DMS 273 (cell line): ENCODE measurements around the gene ZNF536.
"Not testable (repeated sequence)": the region's sequence is repeated elsewhere in the genome, so short reads cannot be mapped to it uniquely, and the experiment has no call there.

Experiments used
- DNase-seq: peaks from one replicate; lab custom pipeline; 2025; ENCODE audit not compliant: unreplicated experiment; lab: John Stamatoyannopoulos, UW

Gene ZNF536

DNA sequence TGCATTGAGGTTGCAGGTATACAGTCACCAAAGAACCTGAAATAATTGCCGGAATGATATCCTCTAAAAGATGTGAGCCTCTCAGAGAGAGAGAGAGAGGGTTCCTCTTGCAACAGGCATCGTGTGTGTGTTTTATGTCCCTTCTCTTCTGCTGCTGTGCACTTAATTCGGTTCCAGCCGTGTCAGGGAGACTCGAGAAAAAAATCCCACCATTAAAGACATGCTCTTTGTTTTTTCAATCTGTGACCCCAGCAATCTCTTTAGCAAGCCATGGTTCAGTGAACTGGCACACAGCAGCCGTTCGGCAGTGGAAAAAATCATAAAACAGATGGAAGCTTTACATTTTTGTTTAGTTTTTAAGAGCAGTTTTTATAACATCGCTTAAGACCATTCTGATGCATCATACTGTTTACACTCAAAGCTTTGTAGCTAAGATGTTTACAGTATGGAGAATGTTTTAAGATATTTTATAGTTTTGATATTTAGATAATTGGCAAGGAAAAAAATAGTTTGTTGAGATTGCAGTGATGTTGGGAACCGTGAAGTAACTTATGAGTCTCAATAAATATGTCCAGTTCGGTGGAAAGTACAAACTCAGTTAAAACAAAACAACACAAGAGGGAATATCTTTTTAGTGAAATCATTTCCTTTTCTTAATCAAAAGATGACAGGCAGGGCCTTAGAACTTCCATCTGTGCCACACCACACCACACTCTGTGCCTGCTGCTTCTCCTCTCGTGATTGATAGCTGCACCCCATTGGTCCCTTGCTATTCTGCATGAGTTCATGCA, 31.2 kb upstream of the ZNF536 start:
- no peak for DNase-seq

DNA sequence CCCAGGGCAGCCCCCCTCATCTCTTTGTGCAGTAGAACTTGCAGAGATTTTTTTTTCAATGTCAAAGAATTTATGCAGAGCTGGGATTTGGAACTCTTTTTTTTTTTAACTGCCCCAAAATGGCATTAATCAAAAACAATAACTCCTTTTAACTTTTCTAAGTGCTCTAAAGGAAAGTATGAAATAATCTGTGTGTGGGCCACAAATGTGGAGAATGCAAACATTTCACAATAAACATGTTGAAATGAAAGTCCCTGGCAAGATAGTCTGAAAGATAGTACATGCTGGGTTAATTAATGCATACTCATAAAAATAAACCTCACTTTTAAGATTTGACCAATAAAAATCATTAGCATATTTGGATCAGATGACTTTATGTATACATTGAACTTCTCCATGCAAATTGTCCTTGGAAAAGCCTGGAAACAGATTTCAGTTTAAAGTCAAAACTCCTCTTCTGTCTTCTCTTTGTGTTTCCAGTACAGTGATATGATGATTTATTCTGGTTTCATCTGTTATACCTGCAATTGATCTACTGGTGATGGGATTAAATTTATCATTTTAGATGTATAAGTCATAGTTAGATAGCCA, 30.5 kb upstream of the ZNF536 start:
- DNase-seq, result no peak

DNA sequence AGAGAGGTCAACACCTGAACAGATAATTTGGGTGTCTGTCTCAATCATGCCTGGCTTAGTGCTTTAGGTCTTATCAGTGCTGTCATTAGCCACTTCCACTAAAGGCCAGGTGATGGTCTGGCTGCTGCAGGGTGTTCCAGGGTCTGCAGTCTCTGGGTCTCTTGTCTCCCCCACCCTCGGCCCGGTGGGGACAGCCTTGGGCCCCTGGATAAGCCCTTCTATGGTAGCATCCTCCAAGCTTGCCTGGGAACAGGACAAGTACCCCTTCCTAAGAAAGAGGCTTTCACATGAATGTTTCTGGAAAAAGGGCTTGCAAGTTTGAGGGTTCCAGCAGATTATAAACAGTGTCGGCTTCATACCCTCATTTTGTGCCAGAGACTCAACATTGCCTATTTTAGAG, 29.3 kb upstream of the ZNF536 start:
- DNase-seq, result no peak

DNA sequence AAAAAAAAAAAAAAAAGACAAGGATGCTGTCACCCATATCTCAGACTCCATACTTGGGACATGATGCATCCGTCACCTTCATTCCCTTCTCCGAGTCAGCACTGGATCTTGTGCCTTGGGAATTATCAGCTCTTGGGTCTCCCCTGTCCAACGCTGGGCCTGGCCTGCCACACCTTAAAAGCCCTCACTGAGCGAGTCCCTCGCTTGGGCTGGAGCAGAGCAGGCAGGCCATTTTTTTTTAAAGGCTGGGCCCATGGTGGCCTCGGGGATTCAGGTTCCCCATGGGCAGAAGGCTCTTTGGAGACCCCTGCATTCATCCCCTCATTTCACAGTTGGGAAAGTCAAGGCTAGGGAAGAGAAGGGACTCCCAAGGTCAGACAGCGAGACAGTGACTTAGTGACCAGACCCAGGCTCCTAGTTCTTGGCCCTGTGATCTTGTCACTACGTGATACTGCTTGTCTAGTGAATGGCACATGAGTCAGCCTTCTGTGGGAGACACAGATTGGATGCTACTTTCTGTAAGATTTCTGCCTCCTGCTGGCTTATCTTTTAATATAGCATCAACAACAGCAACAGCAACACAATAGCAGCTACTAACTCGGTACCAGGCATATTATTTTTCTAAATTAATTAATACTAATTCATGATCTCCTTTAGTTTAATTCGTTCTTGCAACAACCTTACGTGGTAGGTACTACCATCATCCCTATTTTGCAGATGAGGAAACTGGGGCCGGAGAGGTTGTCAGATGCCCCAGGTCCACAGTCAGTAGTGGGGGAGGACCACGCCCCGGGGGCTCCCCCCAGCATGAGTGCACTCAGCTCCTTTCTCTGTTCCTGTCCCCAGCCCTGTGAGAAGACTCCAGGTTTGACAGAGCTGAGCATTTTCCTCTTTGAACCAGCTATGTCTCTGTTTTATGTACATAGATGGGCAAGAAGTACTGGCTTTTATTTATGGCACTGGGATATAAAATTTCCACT, 27.4 kb upstream of the ZNF536 start:
- no peak for DNase-seq

- DNase-seq, result no peak
Observed at GRCh38 chr19:30345686-30346085, 26.5 kb upstream of the ZNF536 start.

DNA sequence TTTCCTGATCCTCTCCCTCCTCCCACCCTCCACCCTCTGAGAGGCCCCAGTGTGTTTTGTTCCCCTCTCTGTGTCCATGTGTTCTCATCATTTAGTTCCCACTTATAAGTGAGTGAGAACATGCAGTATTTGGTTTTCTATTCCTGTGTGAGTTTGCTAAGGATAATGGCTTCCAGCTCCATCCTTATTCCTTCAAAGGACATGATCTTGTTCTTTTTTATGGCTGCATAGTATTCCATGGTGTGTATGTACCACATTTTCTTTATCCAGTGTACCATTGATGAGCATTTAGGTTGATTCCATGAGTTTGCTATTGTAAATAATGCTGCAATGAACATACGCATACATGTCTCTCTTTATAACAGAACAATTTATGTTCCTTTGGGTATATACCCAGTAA, 25.7 kb upstream of the ZNF536 start:
- not testable (repeated sequence) for DNase-seq

DNA sequence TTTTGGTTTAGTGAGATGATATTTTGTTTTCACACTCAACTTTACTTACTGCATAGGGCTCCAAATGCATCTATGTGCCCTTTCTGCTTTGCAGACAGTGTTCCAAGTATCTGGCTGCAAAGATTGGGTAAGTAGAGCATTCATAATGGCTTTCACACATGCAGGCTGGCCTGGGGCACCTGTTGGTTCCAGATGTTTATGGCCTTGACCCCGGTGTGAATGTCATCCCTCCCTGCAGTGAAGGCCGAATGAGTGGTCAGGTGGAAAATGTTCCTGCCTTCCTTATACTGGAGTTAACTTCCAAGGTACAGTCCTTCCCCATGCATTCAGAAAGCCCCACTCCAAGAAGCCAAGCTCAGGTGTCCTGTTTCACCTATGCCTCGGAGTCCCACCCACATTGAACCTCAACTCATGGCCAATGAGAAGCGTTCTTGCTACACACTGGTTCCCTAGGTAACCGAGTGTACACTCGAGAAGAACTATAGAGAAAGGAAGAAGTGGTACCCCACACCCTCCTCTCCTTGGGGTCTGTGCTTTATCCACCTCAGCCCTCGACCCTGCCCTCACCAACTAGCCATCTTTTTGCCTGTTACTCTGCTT, 23.0 kb upstream of the ZNF536 start:
- no peak for DNase-seq

DNA sequence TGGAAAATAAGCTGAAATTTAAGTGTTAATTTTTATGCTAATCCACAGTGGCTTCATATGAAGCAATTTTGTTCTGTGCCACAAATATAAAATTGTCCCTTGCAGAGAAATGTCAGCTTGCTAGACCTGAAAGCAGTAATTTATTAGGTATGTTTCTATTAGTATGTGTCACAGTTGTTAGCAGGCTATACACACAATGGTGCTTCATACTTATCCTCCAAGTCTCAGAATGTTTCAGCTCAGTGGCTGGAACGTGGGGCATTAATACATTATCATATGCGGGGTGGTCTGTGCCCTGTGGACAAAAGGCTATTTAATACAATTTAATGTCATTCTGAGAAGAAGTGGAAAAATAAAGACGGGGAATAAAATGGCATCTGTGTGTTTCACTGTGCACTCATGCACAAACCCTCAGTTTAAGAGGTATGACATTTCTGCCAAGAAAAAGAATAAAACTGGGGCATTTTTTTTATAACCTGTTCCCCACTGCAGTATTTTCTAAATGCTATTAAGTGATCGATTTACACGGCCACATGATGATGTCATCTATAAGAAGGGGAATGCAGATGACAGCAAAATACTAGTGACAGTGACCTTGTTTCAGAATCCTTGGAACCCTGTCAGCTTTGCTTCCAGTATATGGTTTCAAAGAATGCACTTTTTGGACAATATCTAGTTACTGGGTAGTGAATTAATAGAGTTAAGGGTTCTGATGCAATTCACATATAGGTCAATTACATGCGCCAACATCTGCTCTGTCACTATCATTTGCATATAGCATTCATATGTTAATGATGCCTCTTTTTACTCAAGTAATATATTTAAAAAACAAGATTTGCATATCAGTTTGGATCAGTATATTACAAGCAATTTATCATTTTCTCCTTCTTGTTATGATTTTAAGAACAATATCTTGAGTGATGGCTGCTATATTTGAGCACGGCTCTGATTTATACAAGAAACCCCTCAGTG, 21.2 kb upstream of the ZNF536 start:
- peak; percentile 37 for DNase-seq

DNA sequence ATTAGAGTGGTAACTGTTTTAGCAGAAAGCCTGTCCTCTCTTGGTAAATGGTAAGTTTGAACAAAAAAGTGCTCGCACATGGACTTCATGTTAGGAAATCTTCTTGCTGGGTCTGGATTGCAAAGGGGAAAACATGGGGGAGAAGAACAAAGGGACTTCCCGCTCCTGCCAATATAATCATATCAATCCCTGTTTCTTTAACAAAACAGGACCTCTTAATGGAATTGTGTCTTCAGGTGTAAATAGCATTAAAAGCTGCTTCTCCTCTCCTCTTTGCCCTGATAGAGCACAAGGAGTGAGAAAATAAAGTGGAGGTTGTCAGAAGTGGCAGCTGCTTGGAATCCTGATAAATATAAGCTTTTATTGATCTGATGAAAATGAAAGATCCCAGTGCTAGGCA, 20.4 kb upstream of the ZNF536 start:
- DNase-seq, result no peak

DNA sequence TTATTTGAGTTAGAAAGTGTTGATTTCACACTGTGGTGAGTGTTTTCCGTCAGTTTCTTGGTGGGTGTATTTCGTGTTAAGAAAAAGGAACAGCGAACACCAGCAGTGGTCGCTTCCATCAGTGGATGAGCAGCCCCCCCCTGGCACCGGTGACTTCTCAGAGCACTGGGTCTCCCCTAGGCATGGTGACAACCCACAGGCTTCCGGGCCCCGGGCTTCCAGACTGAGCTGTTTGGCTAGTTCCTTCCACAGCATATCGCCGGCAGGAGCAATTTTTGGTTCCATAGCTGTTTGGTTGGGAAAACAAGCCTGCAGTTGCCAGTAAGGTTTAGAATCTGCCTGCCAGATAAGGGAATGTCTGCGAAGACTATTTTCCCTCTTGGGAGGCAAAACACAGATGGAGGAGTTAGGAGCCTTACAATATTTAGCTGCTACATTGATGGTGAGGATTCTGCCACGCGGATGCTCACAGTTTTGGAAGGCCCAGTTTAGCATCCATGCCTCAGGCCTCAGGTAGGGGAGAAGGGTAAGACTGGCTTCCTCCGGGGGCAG, 18.7 kb upstream of the ZNF536 start:
- DNase-seq, result no peak

DNA sequence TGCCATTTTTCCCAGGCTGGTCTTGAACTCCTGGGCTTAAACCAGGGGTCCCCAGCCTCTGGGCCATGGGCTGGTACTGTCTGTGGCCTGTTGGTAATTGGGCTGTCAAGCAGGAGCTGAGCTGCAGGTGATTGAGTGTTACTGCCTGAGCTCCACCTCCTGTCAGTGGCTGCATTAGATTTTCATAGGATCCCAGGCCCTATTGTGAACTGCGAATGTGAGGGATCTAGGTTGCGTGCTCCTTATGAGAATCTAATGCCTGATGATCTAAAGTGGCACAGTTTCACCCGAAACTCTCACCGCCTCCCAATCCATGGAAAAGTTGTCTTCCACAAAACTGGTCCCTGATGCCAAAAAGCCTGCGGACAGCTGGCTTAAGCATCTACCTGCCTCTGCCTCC, 16.6 kb upstream of the ZNF536 start:
- DNase-seq, result no peak

- DNase-seq, result no peak
Observed at GRCh38 chr19:30356951-30357579, 15.1 kb upstream of the ZNF536 start.

- DNase-seq, result no peak
Observed at GRCh38 chr19:30357580-30357954, 14.6 kb upstream of the ZNF536 start.

DNA sequence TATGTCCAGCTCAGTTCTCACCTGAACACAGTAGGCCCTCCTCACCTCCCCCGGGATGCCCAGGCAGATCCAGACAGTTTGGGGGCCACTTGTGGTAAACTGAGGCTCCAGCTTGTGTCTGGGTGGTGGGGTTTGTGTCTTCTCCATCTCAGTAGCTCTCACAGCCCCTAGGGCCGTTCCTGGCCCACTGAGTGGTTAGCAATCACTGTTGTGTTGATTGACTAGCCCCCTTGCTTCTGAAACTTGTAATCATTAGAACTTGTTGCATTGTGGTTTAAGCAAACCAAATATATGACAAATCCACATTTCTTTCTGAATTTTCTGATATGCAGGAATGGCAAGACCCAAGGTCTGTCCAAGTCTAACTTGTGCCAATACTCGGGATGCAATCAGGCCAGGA, 13.9 kb upstream of the ZNF536 start:
- no peak for DNase-seq

- DNase-seq, result no peak
Observed at GRCh38 chr19:30358821-30359580, 13.2 kb upstream of the ZNF536 start.

- DNase-seq, result no peak
Observed at GRCh38 chr19:30359936-30360335, 12.2 kb upstream of the ZNF536 start.

DNA sequence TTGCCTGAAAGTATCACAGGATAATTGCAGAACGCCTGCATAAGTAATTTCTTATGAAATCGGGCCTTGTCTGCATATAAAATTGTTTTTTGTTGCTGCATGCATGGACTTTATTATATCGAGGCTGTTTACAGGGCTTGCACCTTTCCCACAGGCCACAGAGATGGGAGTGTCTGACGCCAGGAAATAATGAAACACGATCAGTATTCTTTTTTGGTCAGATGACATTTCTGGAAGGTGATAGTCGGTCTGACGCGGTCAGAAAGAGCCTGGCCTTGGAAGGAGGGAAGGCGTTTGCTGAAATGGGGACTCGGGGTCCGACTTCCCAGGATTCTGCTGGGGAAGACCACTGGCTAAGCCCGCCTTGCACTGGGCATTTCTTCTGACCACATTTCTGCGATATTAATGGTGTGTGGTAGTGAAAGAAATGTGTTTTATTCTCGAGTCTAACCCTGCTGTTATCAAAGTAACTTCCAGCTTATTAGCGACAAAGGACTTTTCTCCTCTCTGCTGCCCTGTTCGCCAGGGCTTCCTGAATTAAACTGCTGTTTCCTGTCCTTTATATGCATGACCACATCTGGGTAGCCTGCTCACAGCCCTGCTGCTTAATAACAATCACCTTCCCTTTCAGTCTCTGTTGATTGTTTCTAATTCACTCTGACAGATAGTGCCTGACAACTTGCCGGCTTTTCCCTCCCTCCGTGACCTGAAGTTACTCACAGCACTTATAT, 11.6 kb upstream of the ZNF536 start:
- no peak for DNase-seq

DNA sequence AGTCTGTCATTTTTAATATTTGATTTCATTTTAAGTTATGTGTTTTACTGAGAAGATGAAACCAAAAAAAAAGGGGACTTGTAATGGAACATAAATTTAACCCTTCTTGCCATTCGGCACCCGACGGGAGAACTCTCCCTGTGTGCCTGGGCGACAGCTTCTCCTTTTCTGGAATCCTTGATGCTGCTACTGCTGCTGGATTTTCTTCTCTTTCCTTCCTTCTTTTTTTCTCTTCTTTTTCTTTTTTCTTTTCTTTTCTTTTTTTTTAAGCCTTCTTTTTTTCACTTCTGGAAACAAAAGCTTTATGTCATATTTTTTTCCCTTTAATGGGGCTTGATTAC, 11.1 kb upstream of the ZNF536 start:
- DNase-seq, result no peak
